NB4 (cell line): ENCODE results near the gene C1QTNF12.

Experiments
- CTCF ChIP-seq: IDR thresholded peaks from one replicate; pipeline ENCODE4 v1.5.1; 2012; ENCODE audit warnings: low read depth, low read length
- MYC ChIP-seq: IDR thresholded peaks from 2 replicates; pipeline ENCODE4 v1.6.1; 2011; ENCODE audit warnings: low read depth, low read length
- POLR2A ChIP-seq: IDR thresholded peaks from 2 replicates; pipeline ENCODE4 v1.6.1; 2011; ENCODE audit warnings: mild to moderate bottlenecking; ENCODE audit not compliant: insufficient read length; ENCODE audit errors: extremely low read depth

- TF ChIP-seq CTCF (no peak), POLR2A (peak; percentile 39), MYC (peak; percentile 76)
Observed at GRCh38 chr1:1232208-1232795, 14.2 kb downstream of the C1QTNF12 start, which contains the start of gene B3GALT6.
